ENCODE data around the gene NCK1.
"Not testable (repeated sequence)": the region's sequence is repeated elsewhere in the genome, so short reads cannot be mapped to it uniquely, and the experiment has no call there.

Gene NCK1

DNA sequence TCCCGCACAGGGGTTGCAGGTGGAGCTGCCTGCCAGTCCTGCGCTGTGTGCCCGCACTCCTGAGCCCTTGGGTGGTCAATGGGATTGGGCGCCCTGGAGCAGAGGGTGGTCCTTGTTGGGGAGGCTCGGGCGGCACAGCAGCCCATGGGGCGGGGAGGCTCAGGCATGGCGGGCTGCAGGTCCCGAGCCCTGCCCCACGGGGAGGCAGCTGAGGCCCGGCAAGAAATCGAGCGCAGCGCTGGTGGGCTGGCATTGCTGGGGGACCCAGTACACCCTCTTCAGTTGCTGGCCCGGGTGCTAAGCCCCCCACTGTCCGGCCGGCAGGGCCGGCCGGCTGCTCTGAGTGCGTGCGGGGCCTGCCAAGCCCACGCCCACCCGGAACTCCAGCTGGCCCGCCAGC is 27.9 kb downstream of the NCK1 start:
- H3K9me2 ChIP-seq (replicated peaks; ENCODE audit: control insufficient read depth, low read length): no peaks in the 10 kb centered on the region
- 0 out of 2 replicates have a peak, but pooled peaks cover 3% of the 10 kb centered on the region for H3K36me3 ChIP-seq (ENCODE audit: control insufficient read depth, low read length)
- H3K79me2 ChIP-seq (ENCODE audit: control insufficient read depth, low read length): peaks cover 100% of the 10 kb centered on the region
- no peak overlapping the region for H3K27ac ChIP-seq (ENCODE audit: low read depth, low read length)
- no peak overlapping the region for H3K4me3 ChIP-seq (ENCODE audit: low read length)
- no peaks in the 10 kb centered on the region for H3K27me3 ChIP-seq (ENCODE audit: control insufficient read depth, low read length)
- H3F3A ChIP-seq (ENCODE audit: control insufficient read depth, insufficient read depth): peaks cover 3% of the 10 kb centered on the region; the same call in 1 of the 2 replicates
- TF ChIP-seq, protein P1, sequence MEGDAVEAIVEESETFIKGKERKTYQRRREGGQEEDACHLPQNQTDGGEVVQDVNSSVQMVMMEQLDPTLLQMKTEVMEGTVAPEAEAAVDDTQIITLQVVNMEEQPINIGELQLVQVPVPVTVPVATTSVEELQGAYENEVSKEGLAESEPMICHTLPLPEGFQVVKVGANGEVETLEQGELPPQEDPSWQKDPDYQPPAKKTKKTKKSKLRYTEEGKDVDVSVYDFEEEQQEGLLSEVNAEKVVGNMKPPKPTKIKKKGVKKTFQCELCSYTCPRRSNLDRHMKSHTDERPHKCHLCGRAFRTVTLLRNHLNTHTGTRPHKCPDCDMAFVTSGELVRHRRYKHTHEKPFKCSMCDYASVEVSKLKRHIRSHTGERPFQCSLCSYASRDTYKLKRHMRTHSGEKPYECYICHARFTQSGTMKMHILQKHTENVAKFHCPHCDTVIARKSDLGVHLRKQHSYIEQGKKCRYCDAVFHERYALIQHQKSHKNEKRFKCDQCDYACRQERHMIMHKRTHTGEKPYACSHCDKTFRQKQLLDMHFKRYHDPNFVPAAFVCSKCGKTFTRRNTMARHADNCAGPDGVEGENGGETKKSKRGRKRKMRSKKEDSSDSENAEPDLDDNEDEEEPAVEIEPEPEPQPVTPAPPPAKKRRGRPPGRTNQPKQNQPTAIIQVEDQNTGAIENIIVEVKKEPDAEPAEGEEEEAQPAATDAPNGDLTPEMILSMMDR (IDR thresholded peaks at IDR 0.05; ENCODE audit: low read depth, low read length, poor library complexity, severe bottlenecking): no peak
- no peak for TF ChIP-seq EZH2phosphoT487 (IDR thresholded peaks at IDR 0.05; ENCODE audit: borderline replicate concordance, low read length)
- H3K9me3 ChIP-seq (ENCODE audit: control insufficient read depth, insufficient read depth, low read length): no peaks in the 10 kb centered on the region
- peaks cover 8% of the 10 kb centered on the region; the same call in 1 of the 2 replicates for H4K20me1 ChIP-seq (ENCODE audit: control insufficient read depth, insufficient read depth, low read depth, low read length)
- H3K4me2 ChIP-seq (ENCODE audit: low read length): no peak overlapping the region
- H3K4me1 ChIP-seq (ENCODE audit: control insufficient read depth, low read length): peaks cover 54% of the 10 kb centered on the region

DNA sequence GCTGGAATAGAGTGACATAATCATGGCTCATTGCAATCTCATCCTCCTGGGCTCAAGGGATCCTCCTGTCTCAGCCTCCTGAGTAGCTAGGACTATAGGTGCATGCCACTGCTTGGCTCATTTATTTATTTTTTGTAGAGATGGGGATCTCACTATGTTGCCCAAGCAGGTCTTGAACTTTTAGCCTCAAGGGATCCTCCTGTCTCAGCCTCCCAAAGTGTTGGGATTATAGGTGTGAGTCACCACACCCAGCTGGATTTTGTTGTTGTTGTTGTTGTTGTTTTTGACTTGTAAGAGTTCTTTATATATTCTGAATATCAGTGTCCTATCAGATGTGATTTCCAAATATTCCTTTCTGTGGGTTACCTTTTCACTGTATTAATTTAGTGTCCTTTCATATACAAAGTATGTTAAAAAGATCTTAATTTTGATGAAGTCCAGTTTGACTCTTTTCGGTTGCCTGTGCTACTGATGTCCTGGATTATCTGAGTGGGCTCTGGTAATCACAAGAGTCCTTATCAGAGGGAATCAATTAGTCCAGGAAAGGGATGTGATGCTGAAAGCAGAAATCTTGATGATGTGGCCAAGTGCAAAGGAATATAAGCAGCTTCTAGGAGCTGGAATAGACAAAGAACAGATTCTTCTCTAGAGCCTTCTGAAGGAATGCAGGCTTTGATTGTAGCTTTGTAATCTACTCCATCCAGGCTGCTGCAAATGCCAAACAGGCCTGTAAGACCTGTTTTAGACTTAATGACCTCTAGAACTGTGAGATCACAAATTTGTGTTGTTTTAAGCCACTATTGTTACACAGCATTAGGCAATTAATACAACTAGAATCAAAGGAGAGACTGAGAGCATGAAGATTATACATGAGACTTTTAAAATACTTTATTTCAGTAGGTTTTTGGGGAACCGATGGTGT is 30.2 kb downstream of the NCK1 start:
- Histone ChIP-seq H3K27ac (ENCODE audit: low read depth, low read length) (no peak overlapping the region), H3F3A (ENCODE audit: control insufficient read depth, insufficient read depth) (0 out of 2 replicates have a peak, but pooled peaks cover 2% of the 10 kb centered on the region), H3K9me2 (replicated peaks; ENCODE audit: control insufficient read depth, low read length) (no peaks in the 10 kb centered on the region), H3K4me1 (ENCODE audit: control insufficient read depth, low read length) (peaks cover 54% of the 10 kb centered on the region), H3K9me3 (ENCODE audit: control insufficient read depth, insufficient read depth, low read length) (no peaks in the 10 kb centered on the region), H4K20me1 (ENCODE audit: control insufficient read depth, insufficient read depth, low read depth, low read length) (peaks cover 4% of the 10 kb centered on the region; the same call in 1 of the 2 replicates), H3K27me3 (ENCODE audit: control insufficient read depth, low read length) (no peaks in the 10 kb centered on the region), H3K36me3 (ENCODE audit: control insufficient read depth, low read length) (0 out of 2 replicates have a peak, but pooled peaks cover under 1% of the 10 kb centered on the region), H3K4me3 (ENCODE audit: low read length) (no peak overlapping the region), H3K4me2 (ENCODE audit: low read length) (peak overlapping the region; percentile 55), H3K79me2 (ENCODE audit: control insufficient read depth, low read length) (peaks cover 100% of the 10 kb centered on the region)
- TF ChIP-seq, protein P1 (IDR thresholded peaks at IDR 0.05; ENCODE audit: low read depth, low read length, poor library complexity, severe bottlenecking): no peak
- TF ChIP-seq EZH2phosphoT487 (IDR thresholded peaks at IDR 0.05; ENCODE audit: borderline replicate concordance, low read length): no peak

DNA sequence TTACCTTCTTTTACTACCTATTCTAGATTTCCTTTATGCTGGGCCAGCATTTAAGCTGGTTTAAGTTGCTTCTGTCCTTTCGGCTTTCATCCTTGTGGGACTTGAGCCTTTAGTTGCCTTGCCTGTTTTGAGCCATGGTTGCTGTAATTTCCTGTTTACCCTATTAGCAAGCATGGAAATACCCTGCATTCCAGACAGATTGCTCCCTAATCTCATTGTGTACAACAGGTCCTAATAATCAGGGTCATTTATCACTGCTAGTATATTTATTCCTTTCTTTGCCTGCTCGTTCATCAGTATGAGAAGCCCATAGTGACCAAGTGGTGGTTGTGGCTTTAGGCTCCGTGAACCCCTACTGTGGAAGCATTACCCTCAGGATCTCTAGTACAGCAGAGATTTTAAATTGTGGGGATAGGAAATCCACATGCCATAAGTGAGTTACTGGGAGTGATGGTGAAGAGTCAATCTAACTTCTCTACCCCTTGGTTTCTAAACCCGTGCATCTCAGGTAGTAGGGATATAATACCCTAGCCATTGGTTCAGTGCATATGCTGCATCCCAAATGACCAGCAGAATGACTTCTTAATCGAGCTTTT is 31.9 kb downstream of the NCK1 start:
- Histone ChIP-seq H3K9me2 (replicated peaks; ENCODE audit: control insufficient read depth, low read length) (no peaks in the 10 kb centered on the region), H3K4me3 (ENCODE audit: low read length) (peak overlapping the region; percentile 36), H3K4me1 (ENCODE audit: control insufficient read depth, low read length) (peaks cover 67% of the 10 kb centered on the region), H3K9me3 (ENCODE audit: control insufficient read depth, insufficient read depth, low read length) (no peaks in the 10 kb centered on the region), H4K20me1 (ENCODE audit: control insufficient read depth, insufficient read depth, low read depth, low read length) (peaks cover 4% of the 10 kb centered on the region; the same call in 1 of the 2 replicates), H3K27ac (ENCODE audit: low read depth, low read length) (peak overlapping the region; percentile 24; the same call in 1 of the 2 replicates), H3K4me2 (ENCODE audit: low read length) (peak overlapping the region; percentile 55), H3K36me3 (ENCODE audit: control insufficient read depth, low read length) (peaks cover 4% of the 10 kb centered on the region; the same call in 1 of the 2 replicates), H3K27me3 (ENCODE audit: control insufficient read depth, low read length) (no peaks in the 10 kb centered on the region), H3K79me2 (ENCODE audit: control insufficient read depth, low read length) (peaks cover 100% of the 10 kb centered on the region), H3F3A (ENCODE audit: control insufficient read depth, insufficient read depth) (peaks cover 8% of the 10 kb centered on the region; the same call in 1 of the 2 replicates)
- TF ChIP-seq, protein P1 (IDR thresholded peaks at IDR 0.05; ENCODE audit: low read depth, low read length, poor library complexity, severe bottlenecking): no peak
- TF ChIP-seq EZH2phosphoT487 (IDR thresholded peaks at IDR 0.05; ENCODE audit: borderline replicate concordance, low read length): no peak

DNA sequence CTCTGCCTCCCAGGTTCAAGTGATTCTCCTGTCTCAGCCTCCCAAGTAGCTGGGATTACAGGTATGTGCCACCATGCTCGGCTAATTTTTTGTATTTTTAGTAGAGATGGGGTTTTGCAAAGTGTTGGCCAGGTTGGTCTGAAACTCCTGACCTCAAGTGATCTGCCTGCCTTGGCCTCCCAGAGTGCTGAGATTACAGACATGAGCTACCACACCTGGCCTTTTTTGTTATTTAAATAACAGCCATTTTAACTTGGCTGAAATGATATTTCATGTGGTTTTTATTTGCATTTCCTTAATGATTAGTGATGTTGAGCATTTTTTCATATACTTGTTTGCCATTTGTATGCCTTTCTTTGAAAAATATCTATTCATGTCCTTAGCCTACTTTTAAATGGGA is 35.2 kb downstream of the NCK1 start:
- Histone ChIP-seq H3K79me2 (ENCODE audit: control insufficient read depth, low read length) (peaks cover 100% of the 10 kb centered on the region), H3F3A (ENCODE audit: control insufficient read depth, insufficient read depth) (peaks cover 31% of the 10 kb centered on the region), H3K27ac (ENCODE audit: low read depth, low read length) (peak overlapping the region; percentile 81), H3K36me3 (ENCODE audit: control insufficient read depth, low read length) (peaks cover 15% of the 10 kb centered on the region), H3K4me1 (ENCODE audit: control insufficient read depth, low read length) (peaks cover 96% of the 10 kb centered on the region), H3K4me2 (ENCODE audit: low read length) (peak overlapping the region; percentile 53), H3K4me3 (ENCODE audit: low read length) (peak overlapping the region; percentile 38)
- H3K9me3 ChIP-seq (ENCODE audit: control insufficient read depth, insufficient read depth, low read length); H3K27me3 ChIP-seq (ENCODE audit: control insufficient read depth, low read length); H3K9me2 ChIP-seq (replicated peaks; ENCODE audit: control insufficient read depth, low read length); H4K20me1 ChIP-seq (ENCODE audit: control insufficient read depth, insufficient read depth, low read depth, low read length): not testable (repeated sequence)
